ENCODE data around the gene CTIF.

DNA sequence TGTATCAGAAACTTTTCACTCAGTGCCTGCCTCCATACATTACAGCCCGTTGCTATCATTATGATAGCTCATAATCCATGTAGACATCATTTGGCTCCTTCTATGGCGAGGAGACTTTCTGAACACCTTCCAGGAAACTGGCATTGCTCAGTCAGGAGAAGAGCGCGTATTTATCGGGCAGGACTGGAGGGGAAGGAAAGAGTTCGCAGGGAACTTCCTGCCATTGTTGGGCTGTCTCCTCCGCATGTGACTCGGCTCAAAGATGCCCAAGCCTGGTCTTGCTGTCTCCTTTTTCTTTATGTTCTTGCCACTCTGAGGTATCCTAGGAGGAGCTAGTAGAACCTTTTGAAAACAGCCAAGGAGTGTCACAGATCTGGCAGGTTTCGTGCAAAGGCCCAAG, 156.8 kb downstream of the CTIF start:
- TF ChIP-seq, protein P1, sequence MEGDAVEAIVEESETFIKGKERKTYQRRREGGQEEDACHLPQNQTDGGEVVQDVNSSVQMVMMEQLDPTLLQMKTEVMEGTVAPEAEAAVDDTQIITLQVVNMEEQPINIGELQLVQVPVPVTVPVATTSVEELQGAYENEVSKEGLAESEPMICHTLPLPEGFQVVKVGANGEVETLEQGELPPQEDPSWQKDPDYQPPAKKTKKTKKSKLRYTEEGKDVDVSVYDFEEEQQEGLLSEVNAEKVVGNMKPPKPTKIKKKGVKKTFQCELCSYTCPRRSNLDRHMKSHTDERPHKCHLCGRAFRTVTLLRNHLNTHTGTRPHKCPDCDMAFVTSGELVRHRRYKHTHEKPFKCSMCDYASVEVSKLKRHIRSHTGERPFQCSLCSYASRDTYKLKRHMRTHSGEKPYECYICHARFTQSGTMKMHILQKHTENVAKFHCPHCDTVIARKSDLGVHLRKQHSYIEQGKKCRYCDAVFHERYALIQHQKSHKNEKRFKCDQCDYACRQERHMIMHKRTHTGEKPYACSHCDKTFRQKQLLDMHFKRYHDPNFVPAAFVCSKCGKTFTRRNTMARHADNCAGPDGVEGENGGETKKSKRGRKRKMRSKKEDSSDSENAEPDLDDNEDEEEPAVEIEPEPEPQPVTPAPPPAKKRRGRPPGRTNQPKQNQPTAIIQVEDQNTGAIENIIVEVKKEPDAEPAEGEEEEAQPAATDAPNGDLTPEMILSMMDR (IDR thresholded peaks at IDR 0.05 in 8 of 11, conservative IDR thresholded peaks at IDR 0.05 in 3 of 11): no peak
- no peak for TF ChIP-seq POLR2AphosphoS5 (IDR thresholded peaks at IDR 0.05)
